HG03095 (cell line): ENCODE measurements around the gene IMMT.
"Not testable (repeated sequence)": the region's sequence is repeated elsewhere in the genome, so short reads cannot be mapped to it uniquely, and the experiment has no call there.

Experiments used
- ATAC-seq: cut with Tn5 transposase; IDR thresholded peaks from one replicate; pipeline ENCODE4 v1.9.1; 2021; ENCODE audit warnings: moderate library complexity; ENCODE audit not compliant: unreplicated experiment

Gene IMMT

GRCh38 chr2:86195055-86195807 is at the start of gene IMMT:
IMMT (minus strand) TSS chr2:86195462; CDS start chr2:86195382, 80 bp downstream.
- ATAC-seq, result peak; percentile 85

GRCh38 chr2:86244781-86245180 is 49.5 kb upstream of the IMMT start:
- ATAC-seq, result not testable (repeated sequence)

- no peak for ATAC-seq
Measured at GRCh38 chr2:86243950-86244733, 48.9 kb upstream of the IMMT start.

- ATAC-seq, result no peak
Measured at GRCh38 chr2:86243272-86243671, 48.0 kb upstream of the IMMT start.

- ATAC-seq, result no peak
Measured at GRCh38 chr2:86241611-86242010, 46.3 kb upstream of the IMMT start.

GRCh38 chr2:86240251-86240650 is 45.0 kb upstream of the IMMT start:
- ATAC-seq, result no peak

GRCh38 chr2:86239745-86240144 is 44.5 kb upstream of the IMMT start:
- ATAC-seq, result no peak

GRCh38 chr2:86239326-86239725 is 44.1 kb upstream of the IMMT start:
- no peak for ATAC-seq

- peak; percentile 87 for ATAC-seq
Measured at GRCh38 chr2:86238354-86238753, 43.1 kb upstream of the IMMT start.

- no peak for ATAC-seq
Measured at GRCh38 chr2:86237172-86237571, 41.9 kb upstream of the IMMT start.

GRCh38 chr2:86235196-86235980 is 40.1 kb upstream of the IMMT start:
- no peak for ATAC-seq

- no peak for ATAC-seq
Measured at GRCh38 chr2:86234563-86235131, 39.4 kb upstream of the IMMT start.

GRCh38 chr2:86233436-86233835 is 38.2 kb upstream of the IMMT start:
- no peak for ATAC-seq

GRCh38 chr2:86232910-86233309 is 37.6 kb upstream of the IMMT start:
- ATAC-seq, result no peak

- no peak for ATAC-seq
Measured at GRCh38 chr2:86232373-86232784, 37.1 kb upstream of the IMMT start.

GRCh38 chr2:86231680-86232372 is 36.6 kb upstream of the IMMT start:
- ATAC-seq, result no peak

GRCh38 chr2:86230961-86231360 is 35.7 kb upstream of the IMMT start:
- ATAC-seq, result no peak

- ATAC-seq, result no peak
Measured at GRCh38 chr2:86229221-86229620, 34.0 kb upstream of the IMMT start.

- ATAC-seq, result not testable (repeated sequence)
Measured at GRCh38 chr2:86228574-86228973, 33.3 kb upstream of the IMMT start.

- ATAC-seq, result no peak
Measured at GRCh38 chr2:86227685-86228084, 32.4 kb upstream of the IMMT start.
